Activated CD8-positive, alpha-beta T cell treated with anti-CD3 and anti-CD28 coated beads, Interleukin-2, amount 10 ng/mL, durations not matched to agents 7 days and 5 days (primary cell): ENCODE results near the gene BMPR2. TPM values are rescaled to one million over a fixed set of nuclear protein-coding genes. Genes with fewer than 3 reads are reported as not detected.

ENCODE experiments used
- ATAC-seq: fragments of 150-1000 bp; cut with Tn5 transposase; one replicate; pipeline ENCODE4 v1.10.0; 2021; ENCODE audit warnings: moderate library complexity
- CTCF ChIA-PET: fragments of 350-600 bp; sonication (Branson Sonifier 250); formaldehyde crosslinking; loops from one replicate; lab custom pipeline; 2021; ENCODE audit warnings: antibody characterized with exemption; lab: Charles Lee
- POLR2A ChIA-PET: fragments of 350-600 bp; sonication (Branson Sonifier 250); formaldehyde crosslinking; loops from one replicate; lab custom pipeline; 2021; ENCODE audit warnings: antibody characterized with exemption; lab: Charles Lee
- DNase-seq: peaks from one replicate; pipeline ENCODE4 v3.0.0-alpha.2; 2020
- H3K27ac Mint-ChIP-seq: one replicate; pipeline ENCODE4 v1.8.0; 2021; ENCODE audit warnings: mild to moderate bottlenecking, mixed read lengths
- H3K27me3 Mint-ChIP-seq: one replicate; pipeline ENCODE4 v1.8.0; 2021; ENCODE audit warnings: low read depth, mixed read lengths
- H3K36me3 Mint-ChIP-seq: one replicate; pipeline ENCODE4 v1.8.0; 2021; ENCODE audit warnings: low read depth, mixed read lengths
- H3K4me1 Mint-ChIP-seq: one replicate; pipeline ENCODE4 v1.8.0; 2021; ENCODE audit warnings: low read depth, mixed read lengths
- H3K4me3 Mint-ChIP-seq: one replicate; pipeline ENCODE4 v1.8.0; 2021; ENCODE audit warnings: mild to moderate bottlenecking, mixed read lengths
- H3K9me3 Mint-ChIP-seq: one replicate; pipeline ENCODE4 v1.8.0; 2022; ENCODE audit warnings: mixed read lengths; ENCODE audit not compliant: insufficient read depth
- total RNA-seq, 2 experiments: library from RNA; stranded (reverse); gene quantifications; one replicate each; pipeline ENCODE4 v1.2.3, GENCODE V29; 2021

BMPR2 gene
- total RNA-seq, 2 experiments from 2014 or later, result 6.3 to 7.0 TPM

GRCh38 chr2:202612145-202612544, 236.0 kb downstream of the BMPR2 start:
- DNase-seq, result no peak
- Mint-ChIP-seq H3K36me3 (no peaks in the 10 kb centered on the region), H3K27me3 (no peaks in the 10 kb centered on the region), H3K9me3 (no peaks in the 10 kb centered on the region), H3K4me3 (no peak overlapping the region), H3K27ac (no peak overlapping the region), H3K4me1 (no peaks in the 10 kb centered on the region)
- ATAC-seq, result no peak
- CTCF ChIA-PET, result interaction anchor here (1.5 kb wide), 1 partner anchor 23 kb away, joined by 4 read pairs; no protein-coding TSS in a partner anchor
- POLR2A ChIA-PET, result interaction anchor here (0.5 kb wide), 1 partner anchor 11 kb away, joined by 4 read pairs; no protein-coding TSS in a partner anchor

- POLR2A ChIA-PET, result no interaction called here
- CTCF ChIA-PET, result interaction anchor here (1.5 kb wide), 1 partner anchor 25 kb away, joined by 4 read pairs; no protein-coding TSS in a partner anchor
- H3K4me3 Mint-ChIP-seq, result no peak overlapping the region
- ATAC-seq (no peak), DNase-seq (no peak)
- no peaks in the 10 kb centered on the region for H3K4me1 Mint-ChIP-seq
- H3K27me3 Mint-ChIP-seq, result no peaks in the 10 kb centered on the region
- H3K27ac Mint-ChIP-seq, result no peak overlapping the region
- no peaks in the 10 kb centered on the region for H3K9me3 Mint-ChIP-seq
- H3K36me3 Mint-ChIP-seq, result no peaks in the 10 kb centered on the region
Measured at GRCh38 chr2:202613479-202613878, 237.4 kb downstream of the BMPR2 start.

Other genes with a start within 250 kb of the BMPR2 start
- gene SUMO1, start 137.7 kb upstream of the BMPR2 start, total RNA-seq, result 10 to 100 TPM; 98.2 to 99.2 TPM
- 100 to 1,000 TPM; 120 to 122 TPM for gene NOP58, start 110.6 kb upstream of the BMPR2 start, total RNA-seq